ENCODE measurements around the gene ATRIP. TPM values are rescaled to one million over a fixed set of nuclear protein-coding genes. Genes with fewer than 3 reads are reported as not detected.

The ATRIP gene
- total RNA-seq, 2 donors from 2014 or later, result 7.7 to 16.5 TPM

GRCh38 chr3:48425281-48425812 lies 21.2 kb upstream of the ATRIP start:
- TF ChIP-seq POLR2AphosphoS5 (IDR thresholded peaks at IDR 0.05) (no peak), CTCF (IDR thresholded peaks at IDR 0.05) (no peak), POLR2A (IDR thresholded peaks at IDR 0.05) (no peak)
- Histone ChIP-seq H3K36me3 (no peaks in the 10 kb centered on the region), H3K27ac (peak overlapping the region; percentile 69 to 96), H3K4me3 (no peak overlapping the region), H3K9me3 (no peaks in the 10 kb centered on the region), H3K4me1 (replicated peaks) (peaks cover 31% of the 10 kb centered on the region), H3K27me3 (replicated peaks; ENCODE audit: insufficient read depth) (no peaks in the 10 kb centered on the region)
- 25% methylated on average over 12 of the region's 13 CpGs for WGBS
- no peak for DNase-seq (ENCODE audit: low spot score)
- intact Hi-C loops (cut with DNase I), result no loop called here

GRCh38 chr3:48426401-48426909 lies 20.1 kb upstream of the ATRIP start:
- Histone ChIP-seq H3K27me3 (replicated peaks; ENCODE audit: insufficient read depth) (no peaks in the 10 kb centered on the region), H3K36me3 (no peaks in the 10 kb centered on the region), H3K9me3 (no peaks in the 10 kb centered on the region), H3K27ac (peak overlapping the region; percentile 69 to 96), H3K4me1 (replicated peaks) (peaks cover 38% of the 10 kb centered on the region), H3K4me3 (peak overlapping the region in 1 of 2 donors; percentile 74)
- intact Hi-C loops (cut with DNase I), result no loop called here
- TF ChIP-seq POLR2AphosphoS5 (IDR thresholded peaks at IDR 0.05) (no peak), CTCF (IDR thresholded peaks at IDR 0.05) (no peak), POLR2A (IDR thresholded peaks at IDR 0.05) (no peak)
- WGBS, result 24% methylated on average over 11 of the region's 11 CpGs
- no peak for DNase-seq (ENCODE audit: low spot score)

- peak overlapping the region; percentile 74 to 75 for H3K4me3 ChIP-seq
- H3K9me3 ChIP-seq, result no peaks in the 10 kb centered on the region
- 19% methylated on average over 8 of the region's 8 CpGs for WGBS
- TF ChIP-seq POLR2AphosphoS5 (IDR thresholded peaks at IDR 0.05), result no peak
- TF ChIP-seq POLR2A (IDR thresholded peaks at IDR 0.05), result no peak
- no peak for TF ChIP-seq CTCF (IDR thresholded peaks at IDR 0.05)
- no peaks in the 10 kb centered on the region for H3K27me3 ChIP-seq (replicated peaks; ENCODE audit: insufficient read depth)
- DNase-seq (ENCODE audit: low spot score), result no peak
- peak overlapping the region; percentile 90 to 96 for H3K27ac ChIP-seq
- H3K36me3 ChIP-seq, result no peaks in the 10 kb centered on the region
- intact Hi-C loops (cut with DNase I), result no loop called here
- peaks cover 38% of the 10 kb centered on the region for H3K4me1 ChIP-seq (replicated peaks)
Measured at GRCh38 chr3:48426944-48427629, 19.4 kb upstream of the ATRIP start.

GRCh38 chr3:48427630-48427962 lies 18.9 kb upstream of the ATRIP start:
- H3K9me3 ChIP-seq, result no peaks in the 10 kb centered on the region
- peak overlapping the region; percentile 90 to 96 for H3K27ac ChIP-seq
- intact Hi-C loops (cut with DNase I), result no loop called here
- no peak for DNase-seq (ENCODE audit: low spot score)
- H3K4me1 ChIP-seq (replicated peaks), result peaks cover 38% of the 10 kb centered on the region
- H3K4me3 ChIP-seq, result peak overlapping the region; percentile 74 to 75
- no peaks in the 10 kb centered on the region for H3K27me3 ChIP-seq (replicated peaks; ENCODE audit: insufficient read depth)
- WGBS, result 43% methylated on average over 9 of the region's 9 CpGs
- no peaks in the 10 kb centered on the region for H3K36me3 ChIP-seq
- TF ChIP-seq CTCF (IDR thresholded peaks at IDR 0.05) (no peak), POLR2A (IDR thresholded peaks at IDR 0.05) (peak; percentile 8)

- no peaks in the 10 kb centered on the region for H3K36me3 ChIP-seq
- no peaks in the 10 kb centered on the region for H3K27me3 ChIP-seq (replicated peaks; ENCODE audit: insufficient read depth)
- peak overlapping the region; percentile 90 to 96 for H3K27ac ChIP-seq
- peak overlapping the region; percentile 74 to 75 for H3K4me3 ChIP-seq
- no peaks in the 10 kb centered on the region for H3K9me3 ChIP-seq
- intact Hi-C loops (cut with DNase I), result no loop called here
- 32% methylated on average over 7 of the region's 7 CpGs for WGBS
- H3K4me1 ChIP-seq (replicated peaks), result peaks cover 38% of the 10 kb centered on the region
- no peak for DNase-seq (ENCODE audit: low spot score)
- no peak for TF ChIP-seq POLR2AphosphoS5 (IDR thresholded peaks at IDR 0.05)
- no peak for TF ChIP-seq POLR2A (IDR thresholded peaks at IDR 0.05)
- no peak for TF ChIP-seq CTCF (IDR thresholded peaks at IDR 0.05)
Measured at GRCh38 chr3:48428088-48428571, 18.4 kb upstream of the ATRIP start.

Measured in prostate gland (tissue), 2 donors.